NB4 (cell line): Measurements from ENCODE around the gene BMF.
A peak's percentile ranks its signal among the peaks of the same experiment; 100 is the strongest.
"Not testable (repeated sequence)": the region's sequence is repeated elsewhere in the genome, so short reads cannot be mapped to it uniquely, and the experiment has no call there.

Experiments used
- DNase-seq: peaks from one replicate; pipeline ENCODE4 v3.0.0; 2010; ENCODE audit warnings: low read depth
- H3K4me3 ChIP-seq: one replicate; pipeline ENCODE4 v1.5.1; 2011; ENCODE audit warnings: mild to moderate bottlenecking, low read depth, low read length, moderate library complexity
- CTCF ChIP-seq: IDR thresholded peaks from one replicate; pipeline ENCODE4 v1.5.1; 2012; ENCODE audit warnings: low read depth, low read length
- MYC ChIP-seq: IDR thresholded peaks from 2 replicates; pipeline ENCODE4 v1.6.1; 2011; ENCODE audit warnings: low read depth, low read length
- POLR2A ChIP-seq: IDR thresholded peaks from 2 replicates; pipeline ENCODE4 v1.6.1; 2011; ENCODE audit warnings: mild to moderate bottlenecking; ENCODE audit not compliant: insufficient read length; ENCODE audit errors: extremely low read depth
- TF ChIP-seq, protein P1 (sequence below): IDR thresholded peaks from 2 replicates; pipeline ENCODE4 v1.6.1; 2011; ENCODE audit warnings: low read depth, low read length

BMF gene

GRCh38 chr15:40150163-40150925 lies 41.7 kb upstream of the BMF start:
- no peak overlapping the region for H3K4me3 ChIP-seq
- peak; percentile 72 for DNase-seq
- TF ChIP-seq, protein P1, sequence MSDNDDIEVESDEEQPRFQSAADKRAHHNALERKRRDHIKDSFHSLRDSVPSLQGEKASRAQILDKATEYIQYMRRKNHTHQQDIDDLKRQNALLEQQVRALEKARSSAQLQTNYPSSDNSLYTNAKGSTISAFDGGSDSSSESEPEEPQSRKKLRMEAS = no peak
- no peak for TF ChIP-seq MYC

DNA sequence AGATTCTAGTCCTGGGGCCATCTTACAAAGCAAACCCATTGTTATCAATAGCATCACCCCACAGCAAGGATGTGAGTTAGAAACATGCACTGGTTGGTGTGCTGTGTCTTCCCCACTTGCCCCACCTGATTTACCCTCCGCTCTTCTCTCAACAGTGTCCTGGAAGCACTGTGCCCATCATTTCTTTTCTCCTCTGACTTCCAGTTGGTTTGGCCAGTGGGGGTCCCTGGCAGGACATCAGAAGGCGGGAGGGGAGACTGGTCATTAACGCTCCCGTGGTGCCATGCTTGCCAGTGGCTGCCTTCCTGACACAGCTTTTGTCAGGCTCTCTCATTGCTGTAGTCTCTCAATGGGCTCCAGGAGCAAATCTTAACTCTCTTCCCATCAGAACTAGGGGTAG lies 40.7 kb upstream of the BMF start:
- TF ChIP-seq, protein P1 = no peak
- H3K4me3 ChIP-seq = no peak overlapping the region
- DNase-seq = no peak

DNA sequence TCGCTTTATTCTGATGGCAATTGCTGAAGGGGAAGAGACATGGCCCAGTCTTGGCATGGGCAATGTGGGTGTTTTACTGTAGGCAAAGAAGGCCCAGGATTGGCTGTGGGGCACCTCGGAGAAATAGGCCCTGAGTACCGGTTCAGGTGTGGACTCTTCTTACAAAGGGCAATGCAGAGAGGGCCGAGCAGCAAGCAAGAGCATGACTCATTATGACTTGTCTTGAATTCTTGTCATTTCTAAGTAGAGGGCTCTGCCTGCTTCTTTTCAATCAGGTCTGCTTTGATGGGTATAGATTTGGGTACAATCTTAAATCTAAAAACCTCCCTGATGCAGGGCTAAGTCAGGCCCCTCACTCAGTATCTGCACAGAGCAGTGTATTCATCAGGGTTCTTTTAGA lies 37.4 kb upstream of the BMF start:
- DNase-seq = no peak
- no peak for TF ChIP-seq MYC
- no peak for TF ChIP-seq POLR2A
- TF ChIP-seq CTCF = no peak
- TF ChIP-seq, protein P1 = no peak
- no peak overlapping the region for H3K4me3 ChIP-seq

- TF ChIP-seq MYC (no peak), POLR2A (no peak), CTCF (no peak)
- TF ChIP-seq, protein P1 = no peak
- no peak overlapping the region for H3K4me3 ChIP-seq
Measured at GRCh38 chr15:40142428-40142827, 33.7 kb upstream of the BMF start.

GRCh38 chr15:40138201-40138570 lies 29.5 kb upstream of the BMF start:
- H3K4me3 ChIP-seq, DNase-seq: not testable (repeated sequence)

More at GRCh38 chr15:40142428-40142827, 33.7 kb upstream of the BMF start:
- no peak for DNase-seq

DNA sequence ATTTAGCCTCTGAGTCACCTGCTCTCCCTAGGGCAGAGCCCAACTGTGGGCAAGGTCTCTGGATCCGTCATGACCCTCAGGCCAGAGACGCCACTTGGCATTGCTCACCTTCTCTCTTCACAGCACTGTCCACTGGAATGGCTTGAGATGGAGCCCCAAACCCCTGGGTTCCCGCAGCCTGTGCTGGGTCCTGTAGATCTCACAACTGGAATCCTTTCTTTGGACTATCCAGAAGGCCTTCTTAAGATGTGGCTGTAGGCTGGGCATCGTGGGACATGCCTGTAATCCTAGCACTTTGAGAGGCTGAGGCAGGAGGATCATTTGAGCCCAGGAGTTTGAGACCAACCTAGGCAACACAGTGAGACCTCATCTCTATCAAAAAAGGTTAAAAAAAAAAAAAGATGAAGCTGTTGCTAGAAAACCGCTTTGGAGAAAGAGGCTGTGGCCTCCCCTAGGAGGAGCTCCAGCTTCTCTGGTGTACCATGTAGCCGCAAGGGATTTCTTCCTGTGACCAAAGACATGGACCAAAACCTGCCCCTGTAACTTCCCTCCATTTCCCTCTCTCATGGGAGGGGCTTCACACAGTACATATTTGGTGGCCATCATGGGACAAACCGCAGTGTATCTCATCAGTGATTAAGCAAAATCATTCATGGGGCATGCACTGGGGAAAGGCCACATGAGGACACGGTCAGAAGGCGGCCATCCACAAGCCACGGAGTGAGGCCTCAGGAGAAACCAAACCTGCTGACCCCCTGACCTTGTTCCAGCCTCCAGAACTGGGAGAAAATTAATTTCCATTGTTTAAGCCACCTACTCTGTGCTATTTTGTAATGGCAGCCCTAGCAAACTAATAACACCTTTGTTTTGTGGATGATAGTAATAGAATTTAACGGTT lies 28.9 kb upstream of the BMF start:
- DNase-seq = no peak

More for the DNA sequence above, 28.9 kb upstream of the BMF start:
- TF ChIP-seq, protein P1 = no peak
- TF ChIP-seq MYC (no peak), POLR2A (no peak), CTCF (no peak)
- no peak overlapping the region for H3K4me3 ChIP-seq
